NCI-H226 (cell line): ENCODE measurements around the gene PTOV1.
A peak's percentile ranks its signal among the peaks of the same experiment; 100 is the strongest.

Experiments used
- DNase-seq: peaks from one replicate; pipeline ENCODE4 v3.0.0-alpha.2; 2015

PTOV1 gene

DNA sequence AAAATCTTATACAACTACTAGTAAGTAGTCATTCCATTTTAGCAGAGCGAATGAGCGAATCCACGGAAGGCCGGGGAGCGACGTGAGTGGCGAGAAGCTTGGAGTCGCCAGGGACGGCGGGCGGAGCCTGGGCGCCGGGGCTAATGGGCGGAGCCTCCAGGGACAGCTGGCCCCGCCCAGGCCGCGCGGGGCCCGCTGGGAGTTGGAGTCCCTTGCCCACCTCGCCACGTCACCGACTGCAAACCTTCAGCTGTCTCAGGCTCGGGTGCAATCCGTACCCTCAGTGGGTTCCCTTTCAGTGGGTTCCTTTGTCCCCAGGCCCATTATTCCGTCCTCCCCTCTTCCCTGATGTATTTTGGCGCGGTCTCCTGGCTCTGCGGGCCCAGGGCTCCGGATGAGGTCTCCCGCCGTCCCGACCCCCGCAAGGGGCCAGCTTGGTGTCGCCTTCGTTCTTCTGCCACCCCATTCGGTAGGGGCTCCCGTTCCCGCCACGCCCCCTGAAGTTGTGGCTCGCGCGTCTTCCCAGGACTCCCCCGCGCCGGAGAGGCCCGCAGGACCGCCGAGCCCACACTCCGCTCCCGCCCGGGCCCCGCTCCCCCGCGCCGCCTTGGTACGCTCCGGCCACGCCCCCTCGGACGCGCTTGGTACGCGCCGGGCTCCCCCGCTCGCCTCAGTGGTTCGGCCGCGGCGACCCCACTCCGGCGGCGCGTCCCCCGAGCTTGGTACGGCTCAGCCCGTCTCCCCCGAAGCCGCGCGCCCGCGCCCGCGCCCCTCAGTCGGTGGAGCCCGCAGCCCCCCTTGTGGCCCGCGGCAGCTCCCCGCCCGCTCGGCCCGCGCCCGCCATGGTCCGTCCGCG is at the start of gene PTOV1:
Gene PTOV1, plus strand, starts transcription at position 673 of the 856 bp plus-strand sequence.
- DNase-seq = peak; percentile 83

DNA sequence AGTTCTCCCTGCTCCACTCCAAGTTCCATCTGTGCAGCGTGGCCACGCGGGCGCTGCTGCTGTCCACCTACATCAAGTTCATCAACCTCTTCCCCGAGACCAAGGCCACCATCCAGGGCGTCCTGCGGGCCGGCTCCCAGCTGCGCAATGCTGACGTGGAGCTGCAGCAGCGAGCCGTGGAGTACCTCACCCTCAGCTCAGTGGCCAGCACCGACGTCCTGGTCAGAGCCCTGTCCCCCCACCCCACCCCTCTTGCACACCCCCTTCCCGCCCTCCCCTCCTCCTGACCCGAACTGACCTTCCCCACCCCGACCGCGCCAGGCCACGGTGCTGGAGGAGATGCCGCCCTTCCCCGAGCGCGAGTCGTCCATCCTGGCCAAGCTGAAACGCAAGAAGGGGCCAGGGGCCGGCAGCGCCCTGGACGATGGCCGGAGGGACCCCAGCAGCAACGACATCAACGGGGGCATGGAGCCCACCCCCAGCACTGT is 49.5 kb upstream of the PTOV1 start:
- no peak for DNase-seq

DNA sequence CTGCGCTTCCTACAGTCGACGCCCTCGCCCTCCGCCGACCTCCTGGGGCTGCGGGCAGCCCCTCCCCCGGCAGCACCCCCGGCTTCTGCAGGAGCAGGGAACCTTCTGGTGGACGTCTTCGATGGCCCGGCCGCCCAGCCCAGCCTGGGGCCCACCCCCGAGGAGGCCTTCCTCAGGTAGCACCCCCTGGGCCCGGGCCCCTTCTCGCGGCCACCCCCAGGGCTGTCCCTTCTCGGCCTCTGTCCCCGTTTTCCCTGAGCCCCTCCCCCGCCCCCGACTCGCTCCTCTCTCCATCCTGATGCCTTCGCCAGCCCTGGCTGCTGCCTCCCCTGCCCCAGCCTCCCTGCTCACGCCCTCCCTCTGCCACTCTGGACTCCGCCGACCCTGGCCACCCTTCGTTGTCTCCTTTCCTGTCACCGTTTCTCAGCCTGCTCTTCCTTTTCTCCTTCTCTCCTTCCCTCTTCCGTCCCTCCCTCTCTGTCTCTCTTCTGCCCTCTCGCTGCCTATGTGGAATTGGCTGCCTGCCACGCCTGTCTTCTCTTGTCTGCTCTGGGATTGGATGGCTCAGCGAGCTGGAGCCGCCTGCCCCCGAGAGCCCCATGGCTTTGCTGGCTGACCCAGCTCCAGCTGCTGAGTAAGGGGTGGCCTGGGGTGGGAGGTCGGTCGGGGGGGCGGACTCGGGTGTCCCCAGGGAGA is 48.8 kb upstream of the PTOV1 start:
- DNase-seq = peak; percentile 63

DNA sequence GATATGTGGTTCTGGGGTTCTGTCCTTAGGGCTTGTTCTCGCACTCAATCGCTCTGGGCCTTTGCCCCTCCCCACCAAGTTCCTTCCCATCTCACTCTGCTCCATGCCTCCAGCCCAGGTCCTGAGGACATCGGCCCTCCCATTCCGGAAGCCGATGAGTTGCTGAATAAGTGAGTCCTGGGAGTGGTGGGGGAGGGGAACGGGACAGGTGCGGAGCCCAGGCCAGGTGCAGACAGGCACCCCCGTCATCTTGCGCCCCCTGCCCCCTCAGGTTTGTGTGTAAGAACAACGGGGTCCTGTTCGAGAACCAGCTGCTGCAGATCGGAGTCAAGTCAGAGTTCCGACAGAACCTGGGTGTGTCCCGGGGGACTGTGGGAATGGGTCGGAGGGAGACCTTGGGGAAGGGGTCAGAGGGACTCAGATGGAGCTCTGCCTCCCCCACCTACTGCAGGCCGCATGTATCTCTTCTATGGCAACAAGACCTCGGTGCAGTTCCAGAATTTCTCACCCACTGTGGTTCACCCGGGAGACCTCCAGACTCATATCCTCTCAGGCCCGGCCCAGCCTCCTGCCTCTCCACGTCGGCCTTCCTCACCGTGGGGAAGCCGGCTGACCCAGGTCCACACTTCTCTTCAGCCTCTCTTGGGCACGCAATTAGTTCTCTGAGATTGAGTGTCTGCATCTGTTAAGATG is 48.0 kb upstream of the PTOV1 start:
- DNase-seq = no peak

DNA sequence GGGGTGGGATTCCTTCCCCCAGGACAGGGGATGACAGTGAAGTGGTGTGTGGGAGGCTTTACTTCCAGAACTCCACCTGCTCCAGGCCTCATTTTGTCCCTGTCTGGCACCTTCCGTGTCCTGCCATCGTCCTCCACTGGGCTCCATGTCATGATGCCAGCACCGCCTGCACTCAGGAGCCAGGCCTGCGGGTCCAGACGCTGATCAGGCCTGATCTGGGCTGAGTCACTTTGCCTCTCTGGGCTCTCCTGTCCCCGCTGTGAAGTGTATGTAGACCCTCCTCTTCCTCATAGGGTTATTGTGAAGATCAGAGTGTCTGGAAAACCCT is 47.5 kb upstream of the PTOV1 start:
- no peak for DNase-seq

DNA sequence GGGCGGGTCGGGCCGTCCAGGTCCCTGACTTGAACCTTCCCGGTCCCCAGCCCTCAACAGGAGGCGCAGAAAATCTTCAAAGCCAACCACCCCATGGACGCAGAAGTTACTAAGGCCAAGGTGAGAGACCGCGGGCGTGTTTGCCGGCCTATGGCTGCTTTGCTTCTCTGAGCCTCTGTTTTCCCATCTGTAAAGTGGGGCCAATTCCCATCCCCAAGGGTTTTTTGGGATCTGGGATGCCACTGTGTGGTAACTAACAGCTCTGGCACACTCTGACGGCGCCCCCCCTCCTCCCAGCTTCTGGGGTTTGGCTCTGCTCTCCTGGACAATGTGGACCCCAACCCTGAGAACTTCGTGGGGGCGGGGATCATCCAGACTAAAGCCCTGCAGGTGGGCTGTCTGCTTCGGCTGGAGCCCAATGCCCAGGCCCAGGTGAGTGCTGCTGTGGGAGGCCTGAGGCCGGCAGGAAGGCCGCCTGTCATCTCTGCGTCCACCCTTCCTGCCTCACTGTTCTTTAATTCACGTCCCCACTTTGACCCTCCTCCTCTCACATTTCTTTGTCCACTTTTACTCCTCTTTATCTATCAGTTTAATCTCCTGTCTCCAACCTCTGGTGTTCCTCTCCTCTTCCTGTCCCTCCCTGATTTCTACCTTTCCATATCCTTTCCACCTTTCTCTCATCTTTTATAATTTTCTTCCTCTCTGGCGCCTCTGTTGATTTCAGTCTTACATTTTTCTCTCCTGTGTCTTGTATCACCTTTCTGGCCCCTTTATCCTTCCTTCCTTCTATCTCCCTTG is 44.9 kb upstream of the PTOV1 start:
- no peak for DNase-seq

DNA sequence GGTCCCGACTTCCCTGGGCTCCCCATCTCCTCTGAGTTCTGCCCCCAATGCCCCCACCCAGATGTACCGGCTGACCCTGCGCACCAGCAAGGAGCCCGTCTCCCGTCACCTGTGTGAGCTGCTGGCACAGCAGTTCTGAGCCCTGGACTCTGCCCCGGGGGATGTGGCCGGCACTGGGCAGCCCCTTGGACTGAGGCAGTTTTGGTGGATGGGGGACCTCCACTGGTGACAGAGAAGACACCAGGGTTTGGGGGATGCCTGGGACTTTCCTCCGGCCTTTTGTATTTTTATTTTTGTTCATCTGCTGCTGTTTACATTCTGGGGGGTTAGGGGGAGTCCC is 44.4 kb upstream of the PTOV1 start:
- DNase-seq = no peak

DNA sequence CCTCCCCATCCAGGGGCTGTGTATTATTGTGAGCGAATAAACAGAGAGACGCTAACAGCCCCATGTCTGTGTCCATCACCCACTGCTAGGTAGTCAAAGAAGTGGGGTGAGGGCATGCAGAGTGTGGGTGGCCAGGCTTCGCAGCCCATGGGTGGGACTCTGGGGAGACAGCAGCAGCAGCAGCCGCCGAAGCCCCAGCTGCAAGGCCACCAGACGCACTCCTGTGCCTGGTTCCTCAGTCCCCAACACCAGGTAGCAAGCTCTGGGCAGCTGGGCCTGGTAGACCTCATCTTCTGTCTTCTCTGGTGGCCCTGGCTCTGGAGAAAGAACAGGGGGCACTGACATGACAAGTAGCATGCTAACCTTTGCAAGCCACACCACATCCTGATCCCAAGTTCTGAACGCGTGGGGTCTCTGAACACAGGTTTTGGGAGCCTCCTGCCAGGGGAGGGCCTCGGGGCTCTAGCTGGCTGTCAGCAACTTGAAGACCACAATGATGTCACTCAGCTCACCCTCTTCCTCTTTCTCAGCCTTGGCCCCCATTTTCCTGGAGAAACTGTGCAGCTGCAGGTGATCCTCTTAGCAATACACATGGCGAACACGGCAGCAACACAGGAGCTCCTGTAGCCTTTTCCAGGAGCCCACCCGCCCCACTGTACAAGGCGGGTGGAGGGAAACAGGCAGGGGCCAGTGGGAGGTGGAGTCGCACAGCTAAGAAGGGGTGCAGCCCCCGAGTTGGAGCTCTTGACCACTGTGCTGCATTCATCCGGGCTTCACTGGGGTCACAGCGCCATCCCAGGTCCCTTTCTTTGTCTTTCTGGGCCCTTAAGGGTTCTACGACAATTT is 43.7 kb upstream of the PTOV1 start:
- no peak for DNase-seq

DNA sequence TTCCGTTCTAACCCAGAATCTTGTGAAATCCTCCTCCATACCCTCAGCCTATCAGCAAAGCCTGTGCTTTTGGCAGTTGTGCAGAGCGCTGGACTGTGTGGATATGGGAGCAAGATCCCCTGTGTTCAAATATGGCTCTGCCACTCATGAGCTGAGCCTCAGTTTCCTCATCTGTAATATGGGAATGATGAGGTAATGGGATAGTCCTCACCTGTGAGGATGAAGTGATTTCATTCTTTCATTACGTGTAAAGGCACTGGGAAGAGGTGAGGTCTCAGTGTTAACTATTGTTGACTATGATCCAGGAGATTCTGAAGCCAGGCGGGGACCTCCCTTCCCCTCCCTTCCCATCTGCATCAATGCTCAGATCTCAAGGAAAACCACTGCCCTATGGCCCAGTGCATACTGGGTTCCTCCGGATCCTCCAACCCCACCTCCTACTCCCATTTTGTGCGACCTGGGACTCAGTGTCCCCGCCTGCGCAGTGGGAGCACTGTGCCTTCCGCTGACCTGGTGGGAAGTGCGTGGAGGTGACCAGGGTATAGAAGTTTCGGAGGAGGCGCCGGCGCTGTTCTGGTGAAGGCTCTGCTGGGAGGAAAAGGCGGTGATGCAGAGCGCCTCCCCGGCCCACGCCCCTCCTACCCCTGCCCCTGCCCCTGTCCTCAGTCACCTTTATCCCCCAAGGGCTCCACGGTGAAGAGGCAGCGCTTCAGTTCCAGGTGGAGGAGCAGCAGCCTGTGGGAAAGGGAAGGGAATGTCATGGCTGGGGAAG is 42.9 kb upstream of the PTOV1 start:
- no peak for DNase-seq

DNA sequence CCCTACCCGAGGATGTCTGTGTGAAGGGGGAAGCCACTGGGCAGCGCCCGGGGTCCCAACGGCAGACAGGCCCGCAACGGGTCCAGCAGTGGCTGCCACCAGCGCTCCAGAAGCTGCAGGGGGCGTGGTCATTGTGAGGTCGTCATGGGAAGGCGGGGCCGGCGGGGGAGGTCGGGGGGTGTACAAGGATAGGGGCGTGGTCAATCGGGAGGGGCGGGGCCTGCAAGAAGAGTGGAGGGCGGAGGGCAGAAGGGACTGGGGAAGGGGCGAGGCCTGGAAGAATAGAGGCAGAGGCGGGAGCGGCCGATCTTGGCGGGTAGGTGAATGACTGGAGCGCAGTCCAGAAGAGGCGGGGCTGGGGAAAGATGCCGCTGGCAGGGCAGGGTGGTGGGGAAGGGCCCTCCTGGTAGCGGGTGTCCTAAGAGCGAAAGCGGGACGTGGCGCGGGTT is 42.2 kb upstream of the PTOV1 start:
- no peak for DNase-seq

DNA sequence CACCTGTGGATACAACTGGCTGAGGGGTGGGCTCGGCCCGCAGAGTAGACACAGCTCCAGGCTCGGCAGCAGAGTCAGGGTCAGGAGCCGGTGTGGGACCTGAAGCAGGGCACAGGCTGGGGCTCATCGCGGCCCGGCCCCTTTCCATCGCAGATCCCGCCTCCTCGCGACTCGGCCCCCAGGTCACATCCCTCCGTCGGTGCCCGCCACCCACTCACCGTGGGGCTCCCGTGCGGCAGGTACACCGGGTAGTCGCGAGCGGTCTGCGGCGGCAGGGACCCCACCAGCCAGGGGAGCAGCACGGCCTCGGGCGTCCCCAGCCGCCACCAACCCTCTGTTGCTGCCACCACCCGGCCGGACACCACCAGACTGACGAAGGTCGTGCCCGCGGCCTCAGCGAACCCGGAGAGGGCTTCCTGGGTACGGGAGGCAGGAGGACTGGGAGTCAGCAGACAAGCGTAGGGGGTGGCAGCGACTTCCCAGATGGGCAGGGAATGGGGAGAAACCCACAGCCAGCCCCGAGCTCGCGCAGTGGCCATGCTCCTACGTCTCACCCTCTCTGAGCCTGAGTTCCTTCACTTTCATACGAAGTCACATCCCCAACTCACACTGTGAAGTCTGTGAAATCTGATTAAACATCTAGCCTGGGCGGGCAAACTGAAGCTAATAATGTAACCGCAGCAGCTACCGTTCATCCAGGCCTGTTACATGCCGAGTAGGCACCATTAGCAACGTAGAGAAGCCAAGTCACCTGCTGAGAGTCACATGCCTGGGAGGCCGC is 41.6 kb upstream of the PTOV1 start:
- no peak for DNase-seq

DNA sequence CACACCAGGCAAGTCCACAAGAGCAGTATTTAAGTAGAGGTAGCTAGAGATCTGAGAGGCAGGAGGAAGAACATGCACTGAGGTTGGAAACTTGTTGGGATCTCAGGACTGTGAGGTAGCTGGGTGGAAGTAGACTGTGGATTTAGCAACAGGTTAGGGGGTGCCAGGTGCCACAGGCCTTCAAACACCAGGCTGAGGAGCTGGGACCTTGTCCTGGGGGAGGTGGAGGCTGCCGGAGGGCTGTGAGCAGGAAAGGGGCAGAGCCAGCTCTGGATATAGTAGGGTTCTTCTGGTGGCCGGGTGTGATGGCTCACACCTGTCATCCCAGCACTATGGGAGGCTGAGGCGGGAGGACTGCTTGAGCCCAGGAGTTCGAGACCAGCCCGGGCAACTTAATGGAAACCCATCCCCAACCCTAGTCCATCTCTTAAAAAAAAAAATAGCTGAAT is 41.0 kb upstream of the PTOV1 start:
- DNase-seq = no peak

DNA sequence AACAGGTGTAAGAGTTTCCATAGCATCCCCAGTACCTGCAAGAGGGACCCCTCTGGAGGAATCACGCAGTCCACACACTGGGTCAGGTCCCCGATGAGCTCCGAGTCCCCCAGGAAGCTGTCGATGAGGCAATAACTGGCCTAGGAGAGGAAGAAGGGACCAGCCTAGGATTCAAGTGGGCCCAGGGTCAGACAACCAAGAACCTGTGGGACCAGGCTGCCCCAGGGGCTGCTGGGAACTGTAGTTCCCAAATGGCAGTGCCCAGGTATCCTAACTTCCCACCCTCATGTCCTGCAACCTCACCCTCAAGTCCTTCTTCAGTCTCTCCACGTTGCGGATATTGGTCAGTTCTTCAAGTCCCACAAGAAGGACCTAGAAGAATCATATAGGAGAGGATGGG is 39.6 kb upstream of the PTOV1 start:
- no peak for DNase-seq

DNA sequence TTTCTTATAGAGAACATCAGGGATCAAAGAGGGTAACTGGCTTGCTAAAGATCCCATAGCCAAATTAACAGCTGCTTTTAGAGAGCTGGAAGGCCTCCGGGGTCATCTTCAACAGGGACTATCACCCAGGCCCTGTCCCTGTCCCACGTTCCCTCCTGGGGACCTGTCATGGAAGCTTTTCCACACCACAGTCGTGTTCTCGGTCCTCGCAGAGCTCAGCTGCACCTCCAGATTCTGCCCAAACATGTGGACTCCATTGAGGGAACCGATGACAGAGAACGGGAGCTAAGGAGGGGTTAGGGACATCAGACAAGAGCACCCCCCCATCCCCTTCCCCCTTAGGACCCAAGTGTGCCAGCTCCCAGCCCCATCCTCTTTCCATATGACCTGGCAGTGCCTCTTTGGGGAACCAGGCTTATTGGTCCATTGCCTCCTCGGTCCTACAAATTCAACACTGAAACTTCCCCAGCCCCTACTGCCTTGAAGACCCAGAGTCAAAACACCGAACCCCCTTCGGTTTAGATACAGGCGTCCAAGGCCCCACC is 38.4 kb upstream of the PTOV1 start:
- DNase-seq = no peak

DNA sequence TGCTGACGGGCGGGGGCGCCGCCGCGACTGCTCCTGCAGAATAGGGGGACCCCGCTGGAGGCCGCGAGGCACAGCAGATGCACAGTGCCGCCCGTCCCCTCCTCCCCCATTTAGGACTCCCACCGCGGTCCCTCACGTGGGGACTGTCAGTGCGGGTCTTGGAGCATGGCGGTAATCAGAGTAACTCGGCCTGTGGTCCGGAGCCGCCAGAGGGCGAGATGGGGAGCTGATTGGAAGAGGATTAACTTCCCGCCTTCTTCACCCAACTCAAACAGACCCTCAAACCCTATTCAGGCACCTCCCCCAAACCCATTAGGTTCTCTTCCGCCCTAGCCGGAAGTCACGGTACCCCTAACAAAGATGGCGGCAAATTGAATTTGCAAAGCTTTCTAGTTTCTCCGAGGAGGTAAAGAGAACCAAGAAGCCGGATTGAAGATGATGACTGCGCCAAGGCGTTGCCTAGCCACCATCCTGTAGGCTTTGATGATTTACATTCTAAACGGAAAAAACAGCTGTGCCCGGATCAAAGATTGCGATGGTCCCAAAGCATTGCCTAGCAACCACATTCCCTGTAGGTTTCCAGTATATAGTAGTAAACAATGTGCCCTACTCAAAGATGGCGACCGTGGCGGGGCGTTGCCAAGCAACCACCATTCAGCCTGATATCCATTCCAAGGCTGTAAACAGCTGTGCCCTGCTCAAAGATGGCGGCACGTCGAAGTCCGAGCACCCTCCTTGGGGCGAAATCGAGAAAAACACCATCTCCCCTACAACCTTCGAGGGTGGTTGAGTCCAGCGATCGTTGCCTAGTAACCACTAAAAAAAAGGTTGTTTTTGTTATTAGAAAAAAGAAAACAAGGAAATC is 37.7 kb upstream of the PTOV1 start, which contains the start of gene FUZ:
Gene FUZ, minus strand, starts transcription at position 296 of the 865 bp plus-strand sequence. Its CDS starts 186 bp downstream, at position 110.
- DNase-seq = peak; percentile 97

DNA sequence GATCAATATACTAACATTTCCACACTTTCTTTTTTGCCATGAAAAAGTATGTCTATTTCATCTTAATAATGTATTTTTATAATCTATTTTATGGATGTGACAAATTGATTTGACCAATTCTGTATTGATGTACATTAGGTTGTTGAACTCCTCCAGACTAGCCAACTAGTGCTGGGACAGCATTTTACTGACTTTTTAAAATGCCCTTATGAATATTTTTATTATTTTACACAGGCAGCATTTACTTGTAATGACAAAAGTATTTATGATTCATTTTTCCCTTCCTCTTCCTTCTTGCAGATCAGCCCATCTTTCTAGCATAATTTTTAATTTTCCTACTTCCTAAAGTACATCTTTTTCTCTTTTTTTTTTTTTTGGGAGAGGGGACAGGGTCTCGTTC is 36.9 kb upstream of the PTOV1 start:
- DNase-seq = no peak

DNA sequence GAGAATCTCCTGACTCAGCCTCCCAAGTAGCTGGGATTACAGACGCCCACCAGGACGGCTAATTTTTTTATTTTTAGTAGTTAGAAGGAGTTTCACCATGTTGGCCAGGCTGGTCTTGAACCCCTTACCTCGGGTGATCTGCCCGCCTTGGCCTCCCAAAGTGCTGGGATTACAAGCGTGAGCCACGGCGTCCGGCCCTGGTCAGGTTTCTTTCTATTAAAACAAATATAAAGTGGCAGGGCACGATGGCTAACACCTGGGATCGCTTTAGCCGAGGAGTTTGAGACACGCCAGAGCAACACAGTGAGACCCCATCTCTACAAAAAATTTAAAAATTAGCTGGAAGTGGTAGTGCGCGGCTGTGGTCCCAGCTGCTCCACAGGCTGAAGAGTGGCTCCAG is 34.4 kb upstream of the PTOV1 start:
- no peak for DNase-seq

DNA sequence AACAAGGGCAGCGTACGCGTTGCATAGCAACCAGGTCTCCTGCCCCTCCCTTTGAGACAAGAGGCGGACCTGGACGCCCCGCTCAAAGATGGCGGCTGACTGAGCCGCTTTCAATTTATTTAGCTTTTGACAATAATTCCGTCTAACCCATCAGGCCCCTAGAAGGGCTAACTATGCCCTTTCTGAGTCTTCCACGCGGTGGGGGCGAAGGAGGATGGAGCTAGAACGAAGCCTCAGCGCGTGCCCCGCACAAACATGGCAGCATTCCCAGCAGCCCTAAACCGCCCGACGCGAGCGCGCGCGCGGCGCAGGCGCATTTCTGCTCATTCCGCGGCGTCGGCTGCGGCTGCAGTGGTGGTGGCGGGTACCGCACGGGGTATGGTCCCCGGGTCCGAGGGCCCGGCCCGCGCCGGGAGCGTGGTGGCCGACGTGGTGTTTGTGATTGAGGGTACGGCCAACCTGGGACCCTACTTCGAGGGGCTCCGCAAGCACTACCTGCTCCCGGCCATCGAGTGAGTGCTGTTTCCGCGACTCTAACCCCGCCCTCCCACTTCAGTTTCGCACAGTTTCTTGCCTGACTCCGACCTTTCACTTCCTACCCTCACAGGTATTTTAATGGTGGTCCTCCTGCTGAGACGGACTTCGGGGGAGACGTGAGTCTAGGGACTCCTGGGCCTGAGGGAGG is 32.9 kb upstream of the PTOV1 start, which contains the start of gene MED25:
Gene MED25, plus strand, starts transcription at position 326 of the 685 bp plus-strand sequence. Its CDS starts 53 bp downstream, at position 379.
- DNase-seq = peak; percentile 70
